Chondrocyte (in vitro differentiated cells): ENCODE results near the gene JMJD7. TPM values are rescaled to one million over a fixed set of nuclear protein-coding genes. Genes with fewer than 3 reads are reported as not detected.

ENCODE experiments used
- DNase-seq: peaks from one replicate; pipeline ENCODE4 v3.0.0; 2021; ENCODE audit warnings: mixed read lengths, low spot score
- H3K27ac Mint-ChIP-seq: one replicate; pipeline ENCODE4 v1.8.0; 2021; ENCODE audit warnings: mild to moderate bottlenecking, moderate library complexity, mixed read lengths; ENCODE audit not compliant: unreplicated experiment
- H3K27me3 Mint-ChIP-seq: 2 replicates; pipeline ENCODE4 v1.8.0; 2021; ENCODE audit warnings: low read depth, mixed read lengths
- H3K36me3 Mint-ChIP-seq: 2 replicates; pipeline ENCODE4 v1.8.0; 2021; ENCODE audit warnings: low read depth, mixed read lengths
- H3K4me1 Mint-ChIP-seq: 2 replicates; pipeline ENCODE4 v1.8.0; 2021; ENCODE audit warnings: low read depth, mild to moderate bottlenecking, mixed read lengths
- H3K4me3 Mint-ChIP-seq: one replicate; pipeline ENCODE4 v1.8.0; 2021; ENCODE audit warnings: mild to moderate bottlenecking, moderate library complexity, mixed read lengths; ENCODE audit not compliant: unreplicated experiment
- H3K9me3 Mint-ChIP-seq: 2 replicates; pipeline ENCODE4 v1.8.0; 2021; ENCODE audit warnings: low read depth, mixed read lengths
- total RNA-seq: library from RNA; stranded (reverse); gene quantifications from 3 replicates; pipeline ENCODE4 v1.2.1, GENCODE V29; 2021
- TF ChIP-seq, protein P1 (sequence below): fragments of 200-600 bp; sonication (generic); IDR thresholded peaks from 2 replicates; pipeline ENCODE4 v1.5.0; 2021; ENCODE audit warnings: antibody characterized with exemption, mild to moderate bottlenecking, moderate library complexity

Gene JMJD7
- total RNA-seq, 1 donor from 2014 or later, result 5.2 TPM

DNA sequence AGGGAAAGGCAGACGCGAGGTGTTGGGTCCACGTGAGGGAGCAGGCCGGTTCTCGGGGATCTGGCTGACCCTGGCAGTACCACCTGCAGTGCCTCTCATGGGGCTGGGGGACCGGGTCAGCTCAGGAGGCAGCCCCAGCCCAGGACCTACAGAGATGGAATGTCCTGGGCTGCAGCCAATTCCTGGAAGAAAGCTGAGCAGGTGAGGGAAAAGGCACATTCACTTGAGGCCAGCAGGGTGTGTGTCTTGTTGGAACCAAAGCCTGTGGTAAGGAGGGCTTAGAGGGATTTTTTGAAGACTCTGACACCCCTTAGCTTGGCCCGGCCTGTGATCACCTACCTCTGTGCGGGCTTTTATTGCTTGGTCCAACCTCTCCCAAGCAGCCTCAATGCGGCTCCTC, 26.6 kb downstream of the JMJD7 start:
- Mint-ChIP-seq H3K4me1 (no peaks in the 10 kb centered on the region), H3K36me3 (peaks cover 1% of the 10 kb centered on the region), H3K27ac (no peak overlapping the region), H3K27me3 (no peaks in the 10 kb centered on the region), H3K9me3 (no peaks in the 10 kb centered on the region), H3K4me3 (no peak overlapping the region)
- TF ChIP-seq, protein P1, sequence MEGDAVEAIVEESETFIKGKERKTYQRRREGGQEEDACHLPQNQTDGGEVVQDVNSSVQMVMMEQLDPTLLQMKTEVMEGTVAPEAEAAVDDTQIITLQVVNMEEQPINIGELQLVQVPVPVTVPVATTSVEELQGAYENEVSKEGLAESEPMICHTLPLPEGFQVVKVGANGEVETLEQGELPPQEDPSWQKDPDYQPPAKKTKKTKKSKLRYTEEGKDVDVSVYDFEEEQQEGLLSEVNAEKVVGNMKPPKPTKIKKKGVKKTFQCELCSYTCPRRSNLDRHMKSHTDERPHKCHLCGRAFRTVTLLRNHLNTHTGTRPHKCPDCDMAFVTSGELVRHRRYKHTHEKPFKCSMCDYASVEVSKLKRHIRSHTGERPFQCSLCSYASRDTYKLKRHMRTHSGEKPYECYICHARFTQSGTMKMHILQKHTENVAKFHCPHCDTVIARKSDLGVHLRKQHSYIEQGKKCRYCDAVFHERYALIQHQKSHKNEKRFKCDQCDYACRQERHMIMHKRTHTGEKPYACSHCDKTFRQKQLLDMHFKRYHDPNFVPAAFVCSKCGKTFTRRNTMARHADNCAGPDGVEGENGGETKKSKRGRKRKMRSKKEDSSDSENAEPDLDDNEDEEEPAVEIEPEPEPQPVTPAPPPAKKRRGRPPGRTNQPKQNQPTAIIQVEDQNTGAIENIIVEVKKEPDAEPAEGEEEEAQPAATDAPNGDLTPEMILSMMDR, result no peak
- DNase-seq, result no peak

DNA sequence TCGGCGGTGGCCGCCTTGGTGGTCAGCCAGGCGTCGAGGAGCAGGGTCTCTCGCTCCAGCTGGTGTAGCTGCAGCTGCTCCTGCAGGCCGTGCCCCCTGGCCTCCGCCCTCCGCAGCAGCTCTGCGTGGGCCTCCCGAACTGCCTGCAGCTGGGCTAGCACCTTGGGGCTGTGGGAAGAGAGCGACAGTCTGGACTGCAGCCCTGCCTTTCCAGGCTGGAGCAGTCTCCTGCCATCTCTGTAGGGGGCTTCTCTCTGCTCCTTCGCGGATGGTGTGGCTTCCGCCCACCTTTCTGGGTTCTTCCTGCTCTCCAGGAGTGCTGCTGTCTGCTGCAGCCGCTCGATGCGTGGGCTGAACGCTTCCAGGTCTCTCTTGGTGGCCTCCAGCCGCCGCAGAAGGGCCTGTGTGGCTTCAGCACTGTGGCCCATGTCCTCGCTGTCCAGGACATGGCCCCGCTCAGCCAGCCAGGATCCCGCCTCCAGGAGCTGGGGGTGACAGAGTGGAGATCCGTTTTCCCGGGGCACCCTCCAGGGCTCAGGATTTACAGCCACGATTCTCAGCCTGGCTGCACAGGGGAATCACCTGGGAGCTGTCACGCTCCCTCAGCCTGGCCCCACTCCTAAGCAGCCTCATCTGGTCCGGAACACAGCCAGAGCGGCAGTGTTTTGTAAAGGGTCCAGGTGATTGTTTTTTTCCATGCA, 27.5 kb downstream of the JMJD7 start:
- H3K27me3 Mint-ChIP-seq, result no peaks in the 10 kb centered on the region
- TF ChIP-seq, protein P1, result no peak
- peaks cover 1% of the 10 kb centered on the region for H3K36me3 Mint-ChIP-seq
- no peak overlapping the region for H3K27ac Mint-ChIP-seq
- H3K4me1 Mint-ChIP-seq, result no peaks in the 10 kb centered on the region
- DNase-seq, result no peak
- no peaks in the 10 kb centered on the region for H3K9me3 Mint-ChIP-seq
- no peak overlapping the region for H3K4me3 Mint-ChIP-seq

- no peak overlapping the region for H3K27ac Mint-ChIP-seq
- peaks cover under 1% of the 10 kb centered on the region for H3K36me3 Mint-ChIP-seq
- no peaks in the 10 kb centered on the region for H3K9me3 Mint-ChIP-seq
- no peaks in the 10 kb centered on the region for H3K27me3 Mint-ChIP-seq
- no peak for DNase-seq
- TF ChIP-seq, protein P1, result no peak
- no peak overlapping the region for H3K4me3 Mint-ChIP-seq
- no peaks in the 10 kb centered on the region for H3K4me1 Mint-ChIP-seq
These were observed 28.4 kb downstream of the JMJD7 start for GRCh38 chr15:41856262-41856661.

GRCh38 chr15:41856716-41857115, 28.8 kb downstream of the JMJD7 start:
- no peak overlapping the region for H3K4me3 Mint-ChIP-seq
- H3K36me3 Mint-ChIP-seq, result no peaks in the 10 kb centered on the region
- TF ChIP-seq, protein P1, result no peak
- no peak overlapping the region for H3K27ac Mint-ChIP-seq
- no peaks in the 10 kb centered on the region for H3K27me3 Mint-ChIP-seq
- no peak for DNase-seq
- H3K9me3 Mint-ChIP-seq, result no peaks in the 10 kb centered on the region
- H3K4me1 Mint-ChIP-seq, result no peaks in the 10 kb centered on the region

GRCh38 chr15:41857316-41857715, 29.4 kb downstream of the JMJD7 start:
- no peak overlapping the region for H3K27ac Mint-ChIP-seq
- no peaks in the 10 kb centered on the region for H3K36me3 Mint-ChIP-seq
- TF ChIP-seq, protein P1, result no peak
- no peak for DNase-seq
- H3K4me1 Mint-ChIP-seq, result no peaks in the 10 kb centered on the region
- H3K4me3 Mint-ChIP-seq, result no peak overlapping the region
- H3K9me3 Mint-ChIP-seq, result no peaks in the 10 kb centered on the region
- H3K27me3 Mint-ChIP-seq, result no peaks in the 10 kb centered on the region
